Mesothelial cell of epicardium (in vitro differentiated cells): ENCODE results near the gene BCAT1. TPM values are rescaled to one million over a fixed set of nuclear protein-coding genes. Genes with fewer than 3 reads are reported as not detected.

Experiments
- DNase-seq, 2 experiments: peaks; one replicate each; pipeline ENCODE4 v3.0.0; 2021; ENCODE audit warnings: low spot score in 2 of 2; ENCODE audit not compliant: unreplicated experiment in 2 of 2
- H3K27ac Mint-ChIP-seq: 2 replicates; pipeline ENCODE4 v1.8.0; 2021; ENCODE audit warnings: mixed read lengths
- H3K27me3 Mint-ChIP-seq: 2 replicates; pipeline ENCODE4 v1.8.0; 2021; ENCODE audit warnings: low read depth, mixed read lengths
- H3K36me3 Mint-ChIP-seq: 2 replicates; pipeline ENCODE4 v1.8.0; 2021; ENCODE audit warnings: mixed read lengths
- H3K4me1 Mint-ChIP-seq: 2 replicates; pipeline ENCODE4 v1.8.0; 2021; ENCODE audit warnings: mixed read lengths
- H3K4me3 Mint-ChIP-seq: 2 replicates; pipeline ENCODE4 v1.8.0; 2021; ENCODE audit warnings: mild to moderate bottlenecking, moderate library complexity, mixed read lengths
- H3K9me3 Mint-ChIP-seq: 2 replicates; pipeline ENCODE4 v1.8.0; 2021; ENCODE audit warnings: mixed read lengths
- CTCF ChIP-seq: fragments of 200-600 bp; sonication (generic); IDR thresholded peaks from one replicate; pipeline ENCODE4 v1.5.0; 2021; ENCODE audit warnings: antibody characterized with exemption; ENCODE audit not compliant: unreplicated experiment
- total RNA-seq: library from RNA; stranded (reverse); gene quantifications from 3 replicates; pipeline ENCODE4 v1.2.1, GENCODE V29; 2021

The BCAT1 gene
- total RNA-seq, 1 donor from 2014 or later = 121 TPM

- H3K4me3 Mint-ChIP-seq = no peak overlapping the region
- H3K9me3 Mint-ChIP-seq = no peaks in the 10 kb centered on the region
- H3K4me1 Mint-ChIP-seq = peaks cover 8% of the 10 kb centered on the region
- H3K36me3 Mint-ChIP-seq = peaks cover 27% of the 10 kb centered on the region
- H3K27me3 Mint-ChIP-seq = no peaks in the 10 kb centered on the region
- no peak for DNase-seq
- peak overlapping the region; percentile 70 for H3K27ac Mint-ChIP-seq
- no peak for TF ChIP-seq CTCF
These were observed 60.1 kb downstream of the BCAT1 start for GRCh38 chr12:24888813-24889212.

DNA sequence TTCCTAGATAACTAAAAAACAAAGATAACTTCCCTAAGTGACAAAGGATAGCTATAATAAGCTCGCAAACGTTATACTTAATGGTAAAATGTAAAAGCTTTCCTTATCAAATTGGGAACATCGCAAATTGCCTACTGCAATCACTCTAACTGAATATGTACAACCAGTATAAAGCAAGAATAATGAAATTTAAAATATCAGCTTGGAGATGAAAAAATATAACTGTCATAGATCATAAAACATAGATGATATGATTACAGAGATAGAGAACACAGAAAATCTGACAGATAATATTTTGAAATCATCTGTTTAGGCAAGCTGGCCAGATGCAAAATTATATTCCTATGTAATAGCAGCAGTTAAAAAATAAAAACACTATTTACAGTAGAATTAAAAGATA is 64.0 kb downstream of the BCAT1 start:
- no peak overlapping the region for H3K4me3 Mint-ChIP-seq
- no peak for DNase-seq
- H3K4me1 Mint-ChIP-seq = peaks cover 10% of the 10 kb centered on the region
- H3K36me3 Mint-ChIP-seq = peaks cover 30% of the 10 kb centered on the region
- TF ChIP-seq CTCF = no peak
- no peaks in the 10 kb centered on the region for H3K27me3 Mint-ChIP-seq
- no peaks in the 10 kb centered on the region for H3K9me3 Mint-ChIP-seq
- H3K27ac Mint-ChIP-seq = no peak overlapping the region

- Mint-ChIP-seq H3K27me3 (no peaks in the 10 kb centered on the region), H3K27ac (no peak overlapping the region), H3K36me3 (peaks cover 44% of the 10 kb centered on the region), H3K4me3 (no peak overlapping the region), H3K9me3 (no peaks in the 10 kb centered on the region), H3K4me1 (peaks cover 2% of the 10 kb centered on the region)
- no peak for TF ChIP-seq CTCF
- no peak for DNase-seq
These were observed 67.1 kb downstream of the BCAT1 start for GRCh38 chr12:24881724-24882371.

DNA sequence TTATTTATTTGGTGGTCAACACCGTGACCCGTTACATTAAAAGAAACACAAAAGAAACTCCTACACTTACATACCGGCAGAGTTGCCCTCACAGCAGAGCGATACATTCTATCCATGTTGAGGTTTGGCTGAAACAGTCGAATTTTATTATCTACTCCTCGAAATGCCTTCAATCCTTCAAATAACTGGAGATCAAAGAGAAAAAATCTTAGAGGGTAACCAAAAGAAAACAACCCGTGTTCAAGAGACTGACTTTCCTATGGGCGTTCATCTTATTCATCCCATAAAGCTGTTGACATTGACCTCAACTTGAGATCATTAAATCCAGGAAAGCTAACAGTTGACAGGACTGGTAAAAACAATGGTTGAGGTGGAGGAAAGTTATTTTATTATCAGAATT is 67.7 kb downstream of the BCAT1 start:
- Mint-ChIP-seq H3K9me3 (no peaks in the 10 kb centered on the region), H3K27ac (no peak overlapping the region), H3K27me3 (no peaks in the 10 kb centered on the region), H3K36me3 (peaks cover 47% of the 10 kb centered on the region), H3K4me1 (peaks cover 2% of the 10 kb centered on the region), H3K4me3 (no peak overlapping the region)
- DNase-seq = no peak
- TF ChIP-seq CTCF = no peak

GRCh38 chr12:24880732-24881131 is 68.2 kb downstream of the BCAT1 start:
- Mint-ChIP-seq H3K4me1 (peaks cover 2% of the 10 kb centered on the region), H3K9me3 (no peaks in the 10 kb centered on the region), H3K27me3 (no peaks in the 10 kb centered on the region), H3K27ac (peak overlapping the region; percentile 21), H3K36me3 (peaks cover 50% of the 10 kb centered on the region), H3K4me3 (no peak overlapping the region)
- no peak for DNase-seq
- TF ChIP-seq CTCF = no peak

DNA sequence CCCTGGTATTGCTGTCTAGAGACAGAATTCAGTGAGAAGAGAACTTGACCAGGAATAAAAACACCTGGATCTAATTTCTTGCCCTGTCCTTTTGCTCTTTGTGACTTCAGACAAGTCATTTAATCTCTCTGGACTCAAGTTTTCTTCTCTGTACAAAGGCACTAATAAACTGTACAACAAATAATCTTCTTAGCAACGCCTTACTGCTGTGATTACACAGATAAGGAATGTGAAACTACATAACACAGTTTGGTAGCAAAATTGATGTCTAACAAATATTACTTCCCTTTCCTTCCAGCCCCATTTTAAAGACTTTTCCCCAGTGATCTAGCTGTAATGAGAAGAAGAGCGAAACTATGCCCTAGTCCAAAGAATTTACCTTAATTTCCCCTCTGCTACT is 69.3 kb downstream of the BCAT1 start:
- H3K36me3 Mint-ChIP-seq = peaks cover 61% of the 10 kb centered on the region
- H3K9me3 Mint-ChIP-seq = no peaks in the 10 kb centered on the region
- H3K27ac Mint-ChIP-seq = no peak overlapping the region
- no peaks in the 10 kb centered on the region for H3K27me3 Mint-ChIP-seq
- DNase-seq = no peak
- no peak overlapping the region for H3K4me3 Mint-ChIP-seq
- TF ChIP-seq CTCF = no peak
- peaks cover 2% of the 10 kb centered on the region for H3K4me1 Mint-ChIP-seq
